Measurements from ENCODE around the gene GALNTL6. TPM values are rescaled to one million over a fixed set of nuclear protein-coding genes. Genes with fewer than 3 reads are reported as not detected.

GALNTL6 gene
- total RNA-seq, 4 donors from 2014 or later, result 0.67 to 0.70 TPM; not detected in 2

DNA sequence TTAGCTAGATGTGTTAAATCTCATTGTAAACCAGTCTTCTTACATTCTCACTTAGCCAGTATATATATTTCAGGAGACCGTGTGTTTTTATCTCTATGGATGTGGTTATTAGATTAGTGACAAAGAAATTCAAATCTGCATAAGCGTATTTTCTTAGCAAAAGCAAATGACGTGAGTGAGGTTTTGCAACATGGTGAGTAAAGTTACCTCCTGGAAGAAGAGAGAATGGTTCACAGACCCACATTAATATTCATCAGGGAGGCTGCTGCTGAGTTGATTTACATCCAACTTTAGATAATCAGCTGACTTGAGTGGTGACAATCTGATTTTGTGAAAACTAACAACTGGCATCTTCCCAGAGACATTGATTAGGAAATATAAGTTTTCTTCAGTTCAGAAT lies 765.5 kb downstream of the GALNTL6 start:
- Histone ChIP-seq H3K36me3 (no peaks in the 10 kb centered on the region), H3K27me3 (no peaks in the 10 kb centered on the region), H3K4me1 (no peaks in the 10 kb centered on the region), H3K27ac (no peak overlapping the region), H3K4me3 (no peak overlapping the region), H3K9me3 (no peaks in the 10 kb centered on the region)
- TF ChIP-seq POLR2A (IDR thresholded peaks at IDR 0.05), result no peak
- TF ChIP-seq, protein P1, sequence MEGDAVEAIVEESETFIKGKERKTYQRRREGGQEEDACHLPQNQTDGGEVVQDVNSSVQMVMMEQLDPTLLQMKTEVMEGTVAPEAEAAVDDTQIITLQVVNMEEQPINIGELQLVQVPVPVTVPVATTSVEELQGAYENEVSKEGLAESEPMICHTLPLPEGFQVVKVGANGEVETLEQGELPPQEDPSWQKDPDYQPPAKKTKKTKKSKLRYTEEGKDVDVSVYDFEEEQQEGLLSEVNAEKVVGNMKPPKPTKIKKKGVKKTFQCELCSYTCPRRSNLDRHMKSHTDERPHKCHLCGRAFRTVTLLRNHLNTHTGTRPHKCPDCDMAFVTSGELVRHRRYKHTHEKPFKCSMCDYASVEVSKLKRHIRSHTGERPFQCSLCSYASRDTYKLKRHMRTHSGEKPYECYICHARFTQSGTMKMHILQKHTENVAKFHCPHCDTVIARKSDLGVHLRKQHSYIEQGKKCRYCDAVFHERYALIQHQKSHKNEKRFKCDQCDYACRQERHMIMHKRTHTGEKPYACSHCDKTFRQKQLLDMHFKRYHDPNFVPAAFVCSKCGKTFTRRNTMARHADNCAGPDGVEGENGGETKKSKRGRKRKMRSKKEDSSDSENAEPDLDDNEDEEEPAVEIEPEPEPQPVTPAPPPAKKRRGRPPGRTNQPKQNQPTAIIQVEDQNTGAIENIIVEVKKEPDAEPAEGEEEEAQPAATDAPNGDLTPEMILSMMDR (IDR thresholded peaks at IDR 0.05), result no peak
- DNase-seq, result no peak

DNA sequence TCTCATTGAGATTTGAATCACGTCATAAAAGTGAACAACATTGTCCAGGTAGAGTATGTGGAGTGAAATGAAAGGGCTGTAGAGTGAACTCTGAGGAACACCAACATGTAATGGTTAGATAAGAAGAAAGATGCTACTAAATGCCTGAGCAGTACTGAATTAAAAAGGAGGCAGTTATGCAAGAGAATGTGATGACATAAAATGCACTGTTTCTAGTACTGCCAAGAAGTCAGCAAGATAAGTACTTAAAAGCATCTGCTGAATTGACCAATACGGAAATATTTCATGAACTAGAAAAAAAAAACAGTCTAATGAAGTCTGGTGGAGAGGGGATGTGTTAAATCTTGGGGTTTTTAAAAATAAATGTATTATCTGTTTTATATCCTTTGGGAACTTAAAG lies 771.6 kb downstream of the GALNTL6 start:
- no peak for TF ChIP-seq POLR2A (IDR thresholded peaks at IDR 0.05)
- TF ChIP-seq, protein P1 (IDR thresholded peaks at IDR 0.05), result no peak
- Histone ChIP-seq H3K27ac (no peak overlapping the region), H3K36me3 (no peaks in the 10 kb centered on the region), H3K4me3 (no peak overlapping the region), H3K9me3 (no peaks in the 10 kb centered on the region), H3K27me3 (no peaks in the 10 kb centered on the region), H3K4me1 (no peaks in the 10 kb centered on the region)
- DNase-seq, result no peak

DNA sequence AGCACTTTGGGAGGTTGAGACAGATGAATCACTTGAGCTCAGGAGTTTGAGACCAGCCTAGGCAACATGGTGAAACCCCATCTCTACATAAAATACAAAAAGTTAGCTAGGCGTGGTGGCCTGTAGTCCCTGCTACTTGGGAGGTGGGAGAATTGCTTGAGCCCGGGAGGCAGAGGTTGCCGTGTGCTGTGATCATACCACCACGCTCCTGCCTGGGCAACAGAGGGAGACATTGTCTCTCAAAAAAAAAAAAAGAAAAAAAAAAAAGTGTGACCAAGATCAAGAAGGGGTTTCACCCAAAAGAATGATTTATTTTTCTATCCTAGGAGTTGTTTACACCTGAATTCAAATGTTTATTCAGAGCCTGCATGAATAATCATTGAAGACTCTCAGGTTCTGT lies 783.0 kb downstream of the GALNTL6 start:
- Histone ChIP-seq H3K4me3 (no peak overlapping the region), H3K4me1 (no peaks in the 10 kb centered on the region), H3K9me3 (no peaks in the 10 kb centered on the region), H3K27ac (no peak overlapping the region), H3K27me3 (no peaks in the 10 kb centered on the region), H3K36me3 (no peaks in the 10 kb centered on the region)
- DNase-seq, result no peak
- TF ChIP-seq, protein P1 (IDR thresholded peaks at IDR 0.05), result peak in 2 of 6 experiments; percentile 16 to 23
- no peak for TF ChIP-seq POLR2A (IDR thresholded peaks at IDR 0.05)

DNA sequence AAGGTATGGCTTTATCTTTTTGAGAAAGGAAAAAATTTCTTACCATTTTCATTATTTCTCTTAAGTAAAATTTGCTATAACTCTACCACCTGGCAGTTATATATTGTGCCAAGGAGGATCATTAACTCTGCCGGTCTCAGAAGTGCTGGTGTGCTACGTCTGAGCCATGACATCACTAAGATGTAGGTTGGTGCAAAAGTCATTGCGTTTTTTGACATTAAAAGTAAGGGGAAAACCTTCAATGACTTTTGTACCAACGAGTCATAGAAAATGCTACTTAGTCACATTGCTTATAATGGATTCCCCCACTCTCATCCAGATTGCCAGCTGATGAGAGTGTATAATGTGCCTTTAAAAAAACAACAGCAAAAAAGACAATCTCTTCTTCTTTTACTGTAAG lies 786.4 kb downstream of the GALNTL6 start:
- Histone ChIP-seq H3K4me1 (no peaks in the 10 kb centered on the region), H3K36me3 (no peaks in the 10 kb centered on the region), H3K27ac (no peak overlapping the region), H3K9me3 (no peaks in the 10 kb centered on the region), H3K27me3 (no peaks in the 10 kb centered on the region), H3K4me3 (no peak overlapping the region)
- DNase-seq, result no peak
- TF ChIP-seq, protein P1 (IDR thresholded peaks at IDR 0.05), result no peak
- no peak for TF ChIP-seq POLR2A (IDR thresholded peaks at IDR 0.05)

DNA sequence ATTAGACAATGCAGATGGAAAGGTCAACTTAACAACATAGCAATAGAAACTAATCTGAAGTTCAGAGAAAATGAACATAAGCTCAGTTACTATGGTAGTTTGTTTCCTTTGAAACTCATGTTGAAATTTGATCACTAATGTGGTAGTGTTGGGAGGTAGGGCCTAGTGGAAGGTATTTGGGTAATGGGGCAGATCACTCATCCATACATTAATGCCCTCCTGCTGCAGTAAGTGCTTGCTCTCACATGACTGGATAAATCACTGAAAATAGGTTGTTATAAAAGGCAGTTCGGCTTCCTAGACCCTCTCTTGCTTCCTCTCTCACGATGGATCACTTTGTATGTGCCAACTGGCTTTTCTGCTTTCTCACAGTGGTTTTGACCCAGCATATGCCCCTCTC lies 788.0 kb downstream of the GALNTL6 start:
- TF ChIP-seq POLR2A (IDR thresholded peaks at IDR 0.05), result no peak
- TF ChIP-seq, protein P1 (IDR thresholded peaks at IDR 0.05), result no peak
- Histone ChIP-seq H3K9me3 (no peaks in the 10 kb centered on the region), H3K4me1 (no peaks in the 10 kb centered on the region), H3K27me3 (no peaks in the 10 kb centered on the region), H3K36me3 (no peaks in the 10 kb centered on the region), H3K27ac (no peak overlapping the region), H3K4me3 (no peak overlapping the region)
- no peak for DNase-seq

DNA sequence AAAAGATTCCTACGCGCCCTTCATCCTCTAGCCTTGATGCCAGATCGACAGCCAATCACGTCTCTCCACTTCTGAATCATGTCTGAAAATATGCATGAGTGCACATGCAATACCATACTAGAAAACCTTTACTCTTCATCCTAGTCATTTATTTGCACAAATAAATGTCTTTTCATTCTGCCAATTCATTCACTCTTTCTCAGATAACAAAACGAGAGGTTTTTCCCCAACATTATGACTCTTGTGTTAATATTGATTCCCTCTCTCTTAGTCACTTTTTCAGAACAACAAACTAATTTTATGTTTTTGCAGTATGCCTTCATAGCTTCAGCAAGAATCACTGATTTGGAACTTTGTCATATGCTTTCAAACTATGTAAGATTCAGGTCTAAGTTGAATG lies 806.0 kb downstream of the GALNTL6 start:
- Histone ChIP-seq H3K4me1 (no peaks in the 10 kb centered on the region), H3K9me3 (no peaks in the 10 kb centered on the region), H3K27me3 (no peaks in the 10 kb centered on the region), H3K36me3 (no peaks in the 10 kb centered on the region), H3K27ac (no peak overlapping the region), H3K4me3 (no peak overlapping the region)
- TF ChIP-seq POLR2A (IDR thresholded peaks at IDR 0.05), result no peak
- TF ChIP-seq, protein P1 (IDR thresholded peaks at IDR 0.05), result no peak
- DNase-seq, result no peak

Data from Peyer's patch (tissue), 4 donors.